Stimulated activated CD4-positive, alpha-beta T cell treated with anti-CD3 and anti-CD28 coated beads, Interleukin-15, amount 100 ng/mL, for 1 hour (primary cell): Measurements from ENCODE around the gene DTYMK.

ENCODE experiments used
- DNase-seq, 2 donors: peaks; one replicate each; pipeline ENCODE4 v3.0.0-alpha.2; 2020; ENCODE audit warnings: low read depth in 1 of 2, low spot score in 1 of 2

Gene DTYMK, protein sequence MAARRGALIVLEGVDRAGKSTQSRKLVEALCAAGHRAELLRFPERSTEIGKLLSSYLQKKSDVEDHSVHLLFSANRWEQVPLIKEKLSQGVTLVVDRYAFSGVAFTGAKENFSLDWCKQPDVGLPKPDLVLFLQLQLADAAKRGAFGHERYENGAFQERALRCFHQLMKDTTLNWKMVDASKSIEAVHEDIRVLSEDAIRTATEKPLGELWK

DNA sequence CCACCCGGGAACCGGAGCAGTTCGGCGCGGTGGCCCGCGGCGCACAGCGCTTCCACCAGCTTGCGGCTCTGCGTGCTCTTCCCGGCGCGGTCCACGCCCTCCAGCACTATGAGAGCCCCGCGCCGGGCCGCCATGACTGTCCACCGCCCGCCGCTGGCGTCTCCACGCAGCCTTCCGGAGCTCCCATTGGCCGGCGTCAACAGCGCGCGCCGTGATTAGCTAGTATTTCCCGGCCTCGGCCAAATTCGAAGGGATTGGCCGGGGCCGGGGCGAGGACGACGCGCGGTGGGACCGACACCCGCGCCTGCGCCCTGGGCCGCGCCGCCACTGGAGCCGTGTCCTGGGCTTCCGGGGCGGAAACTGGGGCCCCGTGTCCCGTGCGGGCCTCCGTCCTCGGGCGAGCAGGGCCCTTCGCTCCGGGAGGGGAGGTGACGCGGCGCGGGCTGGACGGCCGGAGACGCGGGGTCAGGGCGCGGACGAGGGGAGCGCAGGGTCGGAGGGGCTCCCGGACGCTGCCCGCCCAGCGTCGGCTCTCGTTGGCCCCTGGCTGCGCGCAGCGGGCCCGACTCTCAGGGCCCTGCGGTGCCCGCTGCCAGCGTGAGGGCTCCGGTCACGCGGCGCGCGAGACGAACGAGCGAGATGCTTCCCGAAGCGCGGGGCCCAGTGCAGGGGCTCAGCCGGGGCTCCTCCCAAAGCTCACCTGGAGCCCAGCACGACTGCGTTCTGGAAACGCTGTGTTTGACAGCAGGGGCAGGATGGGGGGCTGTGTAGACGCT, at the start of gene DTYMK:
Gene DTYMK (minus strand): TSS at position 166 of the 776 bp plus-strand sequence. CDS start 32 bp downstream, at position 134.
- DNase-seq = peak; percentile 92 to 93

DNA sequence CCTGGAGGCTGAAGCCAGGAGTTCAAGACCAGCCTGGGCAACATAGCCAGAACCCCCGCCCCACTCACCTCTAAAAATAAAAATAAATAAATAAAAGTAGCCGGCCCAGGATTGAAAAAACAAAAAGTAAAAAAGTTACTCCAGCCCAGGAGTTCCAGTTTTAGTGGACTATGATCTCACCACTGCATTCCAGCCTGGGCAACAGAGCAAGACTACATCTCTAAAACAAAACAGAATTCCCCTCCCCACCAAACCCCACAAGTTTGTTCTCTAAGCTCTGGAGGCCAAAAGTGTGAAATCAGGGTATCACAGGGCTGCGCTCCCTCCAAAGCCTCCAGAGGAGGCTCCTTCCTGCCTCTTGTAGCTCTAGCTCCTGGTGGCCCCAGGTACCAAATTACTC, 49.5 kb upstream of the DTYMK start:
- no peak for DNase-seq

DNA sequence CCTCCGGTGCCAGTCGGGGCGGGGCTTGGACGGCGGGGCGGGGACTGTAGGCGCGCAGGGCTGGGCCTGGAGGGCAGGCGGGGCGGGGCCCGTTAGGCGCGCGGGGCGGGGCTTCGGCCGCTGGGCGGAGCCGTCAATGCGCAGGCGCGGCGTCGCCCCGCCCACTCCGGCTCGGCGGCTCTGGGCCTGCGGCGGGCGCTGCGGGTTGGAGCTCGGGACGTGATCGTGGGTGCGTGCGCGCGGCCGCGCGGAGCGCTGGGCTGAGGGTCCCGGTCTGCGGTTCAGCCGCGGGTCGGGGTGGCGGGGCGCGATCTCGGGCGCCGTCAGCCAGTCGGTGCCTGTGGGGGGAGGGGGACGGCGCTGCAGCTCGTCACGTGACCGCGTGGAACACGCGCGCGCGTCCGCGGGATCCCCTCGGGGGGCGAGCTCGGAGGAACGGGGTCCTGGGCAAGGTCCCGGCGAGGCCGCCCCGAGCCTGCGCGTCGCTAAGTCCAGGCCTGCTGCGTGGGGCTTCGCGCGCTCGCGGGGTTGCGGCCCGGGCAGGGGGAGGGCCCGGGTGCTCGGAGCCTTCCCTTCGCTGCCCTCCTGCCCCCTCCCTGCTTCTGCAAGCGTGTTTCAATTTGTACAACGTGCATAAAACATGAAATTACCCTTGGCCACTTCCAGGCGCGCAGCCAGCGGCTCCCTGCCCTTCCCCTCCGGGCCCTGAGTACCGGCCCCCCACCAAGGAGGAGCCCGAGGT, 48.0 kb upstream of the DTYMK start, which contains the start of gene D2HGDH:
Gene D2HGDH (plus strand): TSS at position 164 of the 742 bp plus-strand sequence. CDS start 595 bp downstream, outside the sequence.
- peak; percentile 89 to 93 for DNase-seq

DNA sequence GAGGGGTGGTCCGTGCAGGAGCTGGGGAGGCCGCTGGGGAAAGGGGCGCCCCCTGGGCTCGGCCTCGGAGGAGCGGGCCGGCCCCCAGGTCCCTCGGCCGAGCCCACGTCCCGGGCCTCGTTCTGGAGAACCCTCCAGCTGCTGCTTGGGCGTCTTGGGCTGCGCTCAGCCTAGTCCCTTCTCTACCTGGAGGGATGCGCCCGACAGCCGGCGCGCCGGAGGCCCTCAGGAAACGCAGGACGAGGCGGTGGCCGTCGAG, 47.5 kb upstream of the DTYMK start:
- no peak for DNase-seq

DNA sequence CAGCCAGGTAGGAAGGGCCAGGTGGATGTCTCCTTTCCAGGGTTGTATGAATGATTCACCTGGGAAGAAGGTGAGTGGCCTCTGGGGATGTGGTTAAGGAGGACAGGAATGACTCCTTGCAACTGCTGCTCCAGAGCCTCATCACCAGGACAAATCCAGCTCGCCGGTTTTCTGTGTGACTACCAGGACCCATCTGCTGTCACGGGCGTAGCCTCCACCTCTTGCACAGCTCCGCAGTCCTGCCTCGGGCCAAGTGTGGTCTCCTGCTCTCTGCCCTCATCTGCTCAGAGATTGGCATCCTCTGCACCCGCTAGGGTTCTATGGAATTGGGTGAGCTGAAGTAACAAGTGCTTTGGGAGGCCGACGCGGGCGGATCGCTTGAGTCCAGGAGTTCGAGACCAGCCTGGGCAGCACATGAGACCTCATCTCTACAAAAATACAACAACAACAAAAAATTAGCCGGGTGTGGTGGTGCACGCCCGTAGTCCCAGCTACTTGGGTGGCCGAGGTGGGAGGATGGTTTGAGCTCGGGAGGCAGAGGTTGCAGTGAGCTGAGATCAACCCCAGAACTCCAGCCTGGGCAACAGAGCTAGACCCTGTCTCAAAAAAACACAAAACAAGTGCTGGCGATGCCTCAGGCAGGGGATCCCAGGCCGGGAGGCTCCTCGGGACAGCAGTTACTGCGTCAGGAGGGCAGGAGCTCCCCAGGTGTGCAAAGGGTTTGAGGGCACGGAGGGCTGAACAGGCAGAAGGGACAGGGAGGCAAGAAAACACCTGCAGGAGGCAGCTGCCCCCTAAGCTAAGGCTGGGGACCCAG, 47.0 kb upstream of the DTYMK start:
- DNase-seq = no peak

DNA sequence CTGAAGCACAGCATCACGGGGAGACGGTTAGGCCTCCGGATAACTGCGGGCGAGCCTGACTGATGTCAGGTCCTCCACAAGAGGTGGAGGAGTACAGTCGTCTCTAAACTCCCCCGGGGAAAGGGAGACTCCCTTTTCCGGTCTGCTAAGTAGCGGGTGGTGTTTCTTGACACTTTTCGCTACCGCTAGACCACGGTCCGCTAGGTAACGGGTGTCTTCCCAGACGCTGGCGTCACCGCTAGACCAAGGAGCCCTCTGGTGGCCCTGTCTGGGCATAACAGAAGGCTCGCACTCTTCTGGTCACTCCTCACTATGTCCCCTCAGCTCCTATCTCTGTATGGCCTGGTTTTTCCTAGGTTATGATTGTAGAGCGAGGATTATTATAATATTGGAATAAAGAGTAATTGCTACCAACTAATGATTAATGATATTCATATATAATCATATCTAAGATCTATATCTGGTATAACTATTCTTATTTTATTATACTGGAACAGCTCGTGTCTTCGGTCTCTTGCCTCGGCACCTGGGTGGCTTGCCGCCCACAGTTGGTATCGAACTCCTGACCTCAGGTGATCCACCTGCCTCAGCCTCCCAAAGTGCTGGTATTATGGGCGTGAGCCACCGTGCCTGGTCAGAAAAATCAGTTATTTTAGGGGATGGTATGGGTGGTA, 46.0 kb upstream of the DTYMK start:
- peak; percentile 19 to 42 for DNase-seq

DNA sequence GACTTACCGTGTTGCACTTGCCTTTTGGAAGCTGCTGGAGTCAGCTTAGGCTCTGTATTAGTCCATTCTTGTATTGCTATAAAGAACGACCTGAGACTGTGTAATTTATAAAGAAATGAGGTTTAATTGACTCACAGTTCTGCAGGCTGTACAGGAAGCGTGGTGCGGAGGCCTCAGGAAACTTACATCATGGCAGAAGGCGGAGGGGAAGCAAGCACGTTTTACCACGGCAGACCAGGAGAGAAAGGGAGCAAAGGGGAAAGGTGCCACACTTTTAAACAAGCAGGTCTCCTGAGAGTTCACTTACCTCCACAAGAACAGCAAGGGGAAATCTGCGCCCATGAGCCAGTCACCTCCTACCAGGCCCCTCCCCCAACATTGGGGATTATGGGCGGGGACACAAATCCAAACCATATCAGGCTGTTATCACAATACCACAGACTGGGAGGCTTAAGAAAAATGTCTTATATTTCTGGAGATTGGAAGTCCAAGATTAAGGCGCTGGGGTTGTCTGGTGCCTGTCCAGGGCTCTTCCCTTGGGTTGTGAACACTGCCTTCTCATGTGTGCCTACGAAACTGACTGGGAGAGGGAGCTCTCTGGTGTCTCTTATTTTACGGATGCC, 44.2 kb upstream of the DTYMK start:
- no peak for DNase-seq

DNA sequence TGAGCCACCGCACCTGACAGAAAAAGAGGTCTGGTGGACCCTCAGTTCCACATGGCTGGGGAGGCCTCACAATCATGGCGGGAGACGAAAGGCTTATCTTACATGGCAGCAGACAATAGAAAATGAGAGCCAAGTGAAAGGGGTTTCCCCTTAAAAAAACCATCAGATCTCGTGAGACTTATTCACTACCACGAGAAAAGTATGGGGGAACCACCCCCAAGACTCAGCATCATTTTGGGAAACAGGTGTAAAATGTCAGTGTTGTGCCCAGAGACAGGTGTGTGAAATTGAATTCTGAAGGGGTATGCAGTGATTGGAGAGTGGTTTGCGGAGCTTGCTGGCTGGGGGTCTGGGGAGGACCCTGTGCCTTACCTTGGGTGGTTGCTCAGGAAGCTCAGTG, 43.3 kb upstream of the DTYMK start:
- no peak for DNase-seq

DNA sequence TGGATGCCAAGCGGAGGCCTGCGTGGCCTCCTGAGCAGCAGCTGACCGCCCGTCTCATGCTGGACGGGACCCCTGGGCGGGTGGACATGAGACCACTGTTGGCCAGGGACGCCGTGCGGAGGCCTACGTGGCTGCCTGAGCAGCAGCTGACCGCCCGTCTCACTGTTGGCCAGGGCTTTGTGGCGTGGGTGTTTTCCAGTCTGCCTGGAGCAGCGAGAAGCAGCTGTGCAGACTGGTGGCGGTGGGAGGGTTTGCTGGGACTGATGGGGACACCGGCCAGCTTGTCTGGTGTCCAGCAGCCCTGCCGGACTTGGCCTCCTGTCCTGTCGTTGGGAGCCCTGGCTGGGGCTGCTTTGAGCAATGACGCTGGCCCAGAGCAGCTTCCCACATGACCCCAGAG, 42.0 kb upstream of the DTYMK start:
- no peak for DNase-seq

DNA sequence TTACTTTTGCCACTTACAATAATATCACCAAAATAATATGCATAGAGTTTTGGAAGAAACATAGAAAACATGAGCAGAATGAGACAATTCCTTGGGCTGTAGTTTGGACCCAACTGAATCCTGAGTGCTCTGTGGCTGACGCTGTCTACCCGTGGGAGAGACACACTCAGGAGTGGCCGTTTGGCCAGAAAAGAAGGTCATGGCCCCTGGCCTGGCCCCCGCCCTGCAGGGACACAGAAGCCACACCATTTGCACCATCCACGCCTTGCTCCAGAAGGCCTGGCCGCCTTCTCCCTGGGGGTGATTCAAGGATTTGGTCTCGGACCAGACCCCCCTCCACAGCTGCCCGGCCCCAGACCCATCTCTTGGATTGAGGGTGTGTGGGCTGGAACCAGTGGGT, 41.4 kb upstream of the DTYMK start:
- no peak for DNase-seq

DNA sequence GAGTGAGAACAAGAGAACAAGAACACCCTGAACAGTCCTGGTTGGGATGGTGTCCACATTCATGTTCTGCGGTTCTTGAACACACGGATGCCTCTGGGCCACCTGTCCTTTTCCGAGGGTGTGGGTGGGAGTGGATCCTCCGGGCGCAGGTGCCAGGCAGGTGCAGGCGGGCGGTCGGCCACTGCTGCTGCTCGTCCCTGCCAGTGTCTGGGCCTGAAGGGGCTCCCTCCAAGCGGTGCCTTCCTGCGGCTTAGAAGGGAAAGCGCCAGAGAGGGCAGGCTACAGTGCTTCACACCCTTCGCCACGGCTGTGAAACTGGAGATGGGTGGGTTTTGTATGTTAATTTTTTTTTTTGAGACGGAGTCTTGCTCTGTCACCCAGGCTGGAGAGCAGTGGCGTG, 39.8 kb upstream of the DTYMK start:
- DNase-seq = no peak

DNA sequence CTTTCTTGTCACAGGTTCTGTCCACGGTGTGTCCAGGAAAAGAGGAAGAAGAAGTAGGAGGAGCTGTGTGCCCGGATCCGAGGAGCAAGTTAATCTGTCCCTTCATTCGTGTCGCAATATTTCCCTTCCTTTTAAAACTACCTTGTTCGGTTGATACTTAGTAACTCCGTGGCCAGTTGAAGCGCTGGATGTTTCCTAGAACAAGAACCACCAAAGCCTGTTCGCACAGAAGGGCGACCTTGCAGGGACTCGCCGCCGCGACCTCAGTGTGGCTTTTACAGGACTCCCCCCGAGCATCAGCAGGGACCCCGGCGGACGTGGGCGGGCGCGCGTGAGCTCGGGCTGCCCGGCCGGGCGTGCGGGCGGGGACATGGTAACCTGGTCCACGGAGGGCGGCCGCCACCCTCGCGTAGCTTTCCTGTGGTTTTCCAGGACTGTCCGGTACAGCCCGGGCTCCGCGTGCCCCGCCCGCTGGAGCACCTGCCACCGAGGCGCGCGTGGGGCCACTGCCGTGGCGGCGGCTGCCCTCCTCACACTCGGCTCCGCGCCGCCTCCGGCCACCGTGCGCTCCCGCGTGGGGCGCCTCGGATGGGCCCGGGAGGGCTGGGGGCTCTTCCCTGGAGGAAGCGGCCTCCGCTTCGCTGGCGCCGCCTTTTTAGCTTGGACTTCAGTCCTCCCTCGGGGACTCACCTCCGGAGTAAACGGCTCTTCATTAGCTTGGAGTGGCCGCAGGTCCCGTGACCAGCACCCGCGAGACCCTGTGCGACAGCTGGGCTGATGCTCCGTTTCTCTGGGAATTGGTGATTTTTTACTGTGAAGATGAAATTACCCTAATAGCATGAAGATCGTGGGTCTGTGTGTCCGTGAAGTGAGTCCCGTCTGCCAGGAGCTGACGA, 38.6 kb upstream of the DTYMK start:
- no peak for DNase-seq

DNA sequence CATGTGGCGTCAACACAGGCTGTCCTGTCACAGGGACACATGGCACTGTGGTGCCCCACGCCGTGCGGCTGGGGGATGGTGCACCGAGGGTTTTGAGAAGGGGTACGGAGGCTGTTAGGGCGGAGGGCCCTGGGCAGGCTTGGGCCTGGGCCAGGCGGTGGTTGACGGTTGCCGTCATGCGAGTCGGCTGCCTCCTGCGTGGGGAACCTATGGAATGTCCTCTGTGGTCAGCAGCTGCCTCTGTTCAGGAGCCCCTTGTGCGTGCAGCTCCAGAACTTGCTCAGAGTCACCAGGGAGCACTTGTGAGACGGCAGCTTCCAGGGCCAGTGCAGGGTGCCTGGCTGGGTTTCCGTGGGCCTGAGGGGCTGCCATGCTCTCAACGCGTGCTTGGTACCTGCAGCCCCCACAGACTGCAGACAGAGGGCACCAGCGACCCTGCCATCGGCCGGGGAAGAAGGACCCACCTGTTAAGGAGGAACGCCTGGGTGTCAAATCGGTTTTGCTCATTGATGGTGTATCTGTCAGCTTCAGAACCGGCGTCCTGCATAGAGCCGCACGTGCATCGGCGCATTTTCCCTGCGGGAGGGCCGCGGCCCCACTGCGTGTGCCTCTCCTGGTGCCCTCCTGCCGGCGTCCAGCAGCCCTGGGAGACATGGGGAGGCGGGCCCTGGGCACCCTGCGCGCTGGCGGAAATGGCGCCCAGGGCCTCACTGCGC, 37.8 kb upstream of the DTYMK start:
- no peak for DNase-seq

DNA sequence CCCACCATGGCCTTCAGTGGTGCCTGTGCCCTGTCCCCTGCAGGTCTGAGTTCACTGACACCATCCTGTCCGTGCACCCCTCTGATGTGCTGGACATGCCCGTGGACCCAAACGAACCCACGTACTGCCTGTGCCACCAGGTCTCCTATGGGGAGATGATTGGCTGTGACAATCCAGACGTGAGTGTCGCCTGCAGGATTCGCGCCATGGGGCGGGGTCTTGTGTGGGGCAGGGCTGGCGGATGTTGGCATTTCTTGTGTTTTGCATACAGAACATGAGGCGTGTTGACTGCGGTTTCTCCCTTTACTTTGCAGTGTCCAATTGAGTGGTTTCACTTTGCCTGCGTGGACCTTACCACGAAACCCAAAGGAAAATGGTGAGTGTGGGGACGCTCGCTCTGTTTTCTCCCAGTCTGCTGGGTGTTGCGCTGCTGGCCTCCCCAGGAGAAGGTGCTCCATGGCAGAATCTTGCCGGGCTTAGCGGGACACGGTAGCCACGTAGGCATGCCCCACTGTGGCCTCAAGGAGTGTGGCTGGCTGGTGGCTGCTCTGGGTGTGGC, 36.4 kb upstream of the DTYMK start:
- no peak for DNase-seq

DNA sequence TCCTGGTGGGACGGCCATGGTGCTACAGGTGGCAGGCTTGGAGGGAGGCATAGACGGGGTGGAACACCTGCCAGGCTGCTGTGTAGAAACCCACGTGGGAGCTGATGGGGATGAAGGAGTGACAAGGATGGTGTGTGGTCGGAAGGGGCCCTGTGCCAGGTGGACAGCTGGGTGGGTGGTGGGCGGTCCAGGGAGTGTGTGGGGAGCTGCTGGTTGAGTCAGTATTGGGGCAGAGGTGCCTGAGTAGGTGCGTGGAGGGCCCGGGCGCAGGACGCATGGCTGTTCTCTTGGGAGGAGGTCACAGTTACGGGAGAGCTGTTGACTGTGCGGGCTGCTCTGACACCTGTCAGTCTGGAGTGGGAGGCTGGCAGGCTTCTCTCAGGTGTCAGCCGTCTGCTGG, 35.2 kb upstream of the DTYMK start:
- no peak for DNase-seq

DNA sequence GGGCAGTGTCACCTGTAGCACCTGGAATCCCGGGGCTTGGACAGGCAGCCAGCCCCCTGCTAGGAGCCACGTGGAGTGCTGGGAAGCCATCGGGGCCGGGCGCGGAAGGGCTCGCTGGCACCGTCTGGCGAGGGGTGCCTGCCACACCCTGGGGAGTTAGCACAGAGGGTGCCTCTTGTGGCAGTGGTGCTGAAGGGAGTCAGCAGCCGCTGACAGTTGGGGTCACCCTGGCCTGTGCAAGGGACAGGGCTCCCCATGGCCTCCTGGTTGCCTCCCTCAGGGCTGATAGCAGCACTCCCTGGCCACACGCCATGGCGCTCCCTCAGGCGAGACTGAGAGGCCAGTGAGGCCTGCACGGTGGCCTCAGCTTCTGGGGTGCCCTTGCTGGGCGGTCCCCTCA, 33.9 kb upstream of the DTYMK start:
- no peak for DNase-seq

DNA sequence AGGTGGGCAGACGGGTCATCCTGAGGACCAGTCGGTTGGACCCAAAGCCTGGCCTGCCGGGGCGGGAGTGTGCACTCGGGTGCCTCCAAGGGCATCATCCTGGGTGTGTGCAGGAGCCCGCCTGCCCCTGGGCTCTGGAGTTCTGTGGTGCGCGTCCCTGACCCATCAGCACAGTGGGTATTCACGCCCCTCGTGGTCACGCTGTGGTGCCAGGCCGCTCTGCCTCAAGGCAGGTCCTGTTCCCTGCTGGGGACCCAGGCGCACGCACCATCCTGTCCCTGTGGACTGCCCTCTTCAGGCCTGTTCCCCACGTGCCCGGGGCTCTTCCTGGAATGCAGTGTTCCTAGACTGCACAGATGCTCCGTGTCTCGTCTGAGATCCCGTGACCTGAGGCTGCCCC, 33.5 kb upstream of the DTYMK start:
- no peak for DNase-seq

DNA sequence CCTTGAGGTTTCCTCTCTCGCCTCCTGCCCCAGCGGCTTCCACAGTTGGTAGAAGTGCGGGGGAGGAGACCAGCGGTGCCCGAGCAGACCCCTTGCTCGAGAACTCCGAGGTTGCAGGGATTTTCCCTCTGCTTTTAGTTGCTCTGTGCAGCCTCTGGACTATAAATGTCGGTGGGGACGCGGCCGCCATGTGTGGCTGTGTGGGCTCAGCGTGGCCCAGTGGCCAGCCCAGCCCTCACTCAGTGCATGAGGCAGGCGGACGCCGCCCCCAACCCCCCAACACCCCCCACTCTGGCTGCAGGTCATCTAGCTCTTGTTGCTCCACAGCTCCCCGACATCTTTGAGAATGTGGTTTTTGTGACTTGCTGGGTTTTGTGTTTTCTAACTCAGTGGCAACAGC, 32.5 kb upstream of the DTYMK start:
- DNase-seq = no peak

DNA sequence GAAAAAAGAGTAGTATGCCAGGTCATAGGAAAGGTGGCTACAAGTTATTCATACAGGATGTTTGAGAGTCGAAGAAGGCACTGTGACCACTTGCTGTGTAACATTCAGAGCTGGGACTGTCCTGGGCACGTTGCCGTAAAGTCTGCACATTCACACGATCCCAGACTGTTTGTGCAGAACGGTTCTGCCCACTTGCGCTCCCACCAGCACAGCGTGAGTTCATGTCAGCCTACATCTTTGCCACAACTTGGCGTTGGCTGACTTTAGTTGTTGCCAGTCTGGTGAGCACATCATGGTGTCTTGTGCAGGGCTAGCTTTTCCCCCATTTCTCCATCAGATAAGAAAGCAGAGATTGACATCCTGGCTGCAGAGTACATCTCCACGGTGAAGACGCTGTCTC, 22.3 kb upstream of the DTYMK start:
- no peak for DNase-seq
